GM19328 (cell line): ENCODE measurements around the gene PRDM12.

ENCODE experiments used
- ATAC-seq: cut with Tn5 transposase; IDR thresholded peaks from one replicate; pipeline ENCODE4 v1.9.1; 2021; ENCODE audit warnings: mild to moderate bottlenecking, moderate library complexity; ENCODE audit not compliant: unreplicated experiment

PRDM12 gene

GRCh38 chr9:130635721-130636647 is 28.4 kb upstream of the PRDM12 start:
- no peak for ATAC-seq

GRCh38 chr9:130636648-130637020 is 27.8 kb upstream of the PRDM12 start:
- ATAC-seq, result no peak

GRCh38 chr9:130638284-130639123 is 25.9 kb upstream of the PRDM12 start:
- no peak for ATAC-seq

GRCh38 chr9:130639124-130639765 is 25.1 kb upstream of the PRDM12 start:
- ATAC-seq, result no peak

GRCh38 chr9:130639866-130640555 is 24.4 kb upstream of the PRDM12 start:
- no peak for ATAC-seq

GRCh38 chr9:130640681-130641080 is 23.7 kb upstream of the PRDM12 start:
- no peak for ATAC-seq

GRCh38 chr9:130642926-130643325 is 21.5 kb upstream of the PRDM12 start:
- ATAC-seq, result no peak

- no peak for ATAC-seq
Observed at GRCh38 chr9:130651221-130651620, 13.2 kb upstream of the PRDM12 start.

GRCh38 chr9:130651752-130652151 is 12.6 kb upstream of the PRDM12 start:
- ATAC-seq, result no peak

- ATAC-seq, result no peak
Observed at GRCh38 chr9:130654879-130655278, 9.5 kb upstream of the PRDM12 start.

- no peak for ATAC-seq
Observed at GRCh38 chr9:130658893-130659698, 5.3 kb upstream of the PRDM12 start.

GRCh38 chr9:130659699-130660248 is 4.6 kb upstream of the PRDM12 start:
- no peak for ATAC-seq

GRCh38 chr9:130660326-130660682 is 4.1 kb upstream of the PRDM12 start:
- no peak for ATAC-seq

- ATAC-seq, result no peak
Observed at GRCh38 chr9:130660683-130661450, 3.5 kb upstream of the PRDM12 start.

GRCh38 chr9:130661451-130662098 is 2.8 kb upstream of the PRDM12 start:
- no peak for ATAC-seq

GRCh38 chr9:130662099-130662969 is 2.1 kb upstream of the PRDM12 start:
- no peak for ATAC-seq

- ATAC-seq, result no peak
Observed at GRCh38 chr9:130662970-130663257, 1.5 kb upstream of the PRDM12 start.
